IPS-NIHi7 (cell line): ENCODE measurements around the gene ARHGEF40.
A peak's percentile ranks its signal among the peaks of the same experiment; 100 is the strongest.

ENCODE experiments used
- DNase-seq: peaks from one replicate; pipeline ENCODE4 v3.0.0; 2012; ENCODE audit warnings: mixed read lengths; ENCODE audit errors: extremely low spot score

ARHGEF40 gene

DNA sequence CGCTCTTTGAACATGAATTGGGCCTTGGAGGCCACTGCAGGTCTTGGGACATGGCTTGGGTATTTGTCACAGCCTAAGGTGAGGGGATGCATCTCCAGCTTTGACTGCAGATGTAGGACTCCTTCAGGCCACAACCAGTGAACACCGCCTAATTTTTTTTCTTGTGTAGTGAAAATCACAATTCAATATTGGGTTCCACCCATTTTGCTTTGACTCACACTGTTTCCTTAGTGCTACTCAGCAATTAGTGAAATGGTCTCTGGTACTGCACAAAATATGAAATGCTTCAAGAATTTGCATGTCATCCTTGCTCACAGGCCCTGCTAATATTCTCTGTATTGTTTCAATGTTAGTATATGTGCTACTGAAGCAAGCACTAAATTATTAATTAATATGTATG lies 43.3 kb downstream of the ARHGEF40 start:
- no peak for DNase-seq

GRCh38 chr14:21118933-21119332 lies 48.8 kb downstream of the ARHGEF40 start:
- DNase-seq, result no peak

GRCh38 chr14:21120686-21121085 lies 50.6 kb downstream of the ARHGEF40 start:
- DNase-seq, result no peak

DNA sequence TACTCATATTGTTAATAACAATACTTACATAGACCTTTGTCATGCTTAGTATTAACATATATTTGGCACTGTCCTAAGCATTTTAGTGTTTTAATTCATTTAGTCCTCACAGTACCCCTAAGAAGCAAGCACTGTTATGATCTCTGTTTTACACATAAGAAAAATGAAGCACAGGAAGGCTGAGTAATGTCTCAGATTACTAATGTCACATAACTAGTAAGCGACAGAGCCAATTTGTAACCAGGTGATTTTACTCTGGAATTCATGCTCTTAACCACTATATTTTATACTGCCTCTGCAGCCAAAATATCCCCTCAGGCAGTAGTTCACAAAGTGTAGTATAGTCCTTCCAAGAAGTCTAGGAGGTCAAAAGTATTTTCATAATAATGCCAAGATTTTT lies 51.0 kb downstream of the ARHGEF40 start:
- no peak for DNase-seq

GRCh38 chr14:21123429-21123828 lies 53.3 kb downstream of the ARHGEF40 start:
- DNase-seq, result no peak

GRCh38 chr14:21133901-21134300 lies 63.8 kb downstream of the ARHGEF40 start:
- DNase-seq, result peak; percentile 14

DNA sequence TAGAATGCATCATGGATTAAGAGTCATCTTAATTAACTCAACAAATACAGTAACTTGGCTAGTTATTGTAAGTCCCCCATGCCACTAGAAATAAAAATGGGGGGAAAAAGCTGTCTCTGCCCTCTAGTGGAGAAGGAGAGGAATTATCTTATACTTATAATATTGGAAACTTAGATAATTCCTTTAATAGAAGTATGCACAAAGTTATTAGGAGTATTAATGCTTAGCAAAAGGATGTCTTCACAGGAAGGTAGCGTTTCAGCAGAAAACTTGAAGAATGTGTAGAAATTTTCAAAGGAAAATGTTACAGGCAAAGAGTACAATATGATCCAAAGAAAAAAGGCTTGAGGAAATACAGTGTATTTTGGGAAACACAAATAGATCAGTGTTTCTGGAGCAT lies 65.9 kb downstream of the ARHGEF40 start:
- peak; percentile 42 for DNase-seq
